GM12892 (cell line): ENCODE measurements around the gene LRMDA.

Source experiments
- POLR2A ChIP-seq: IDR thresholded peaks from 2 replicates; pipeline ENCODE4 v1.6.1; 2011; ENCODE audit warnings: low read depth, low read length, control low read depth
- POLR2AphosphoS5 ChIP-seq: IDR thresholded peaks from 2 replicates; pipeline ENCODE4 v1.6.1; 2011; ENCODE audit warnings: low read depth, low read length, control low read depth
- TAF1 ChIP-seq: IDR thresholded peaks from 2 replicates; pipeline ENCODE4 v1.6.1; 2011; ENCODE audit warnings: low read depth, mild to moderate bottlenecking, control low read depth, low read length, borderline replicate concordance

DNA sequence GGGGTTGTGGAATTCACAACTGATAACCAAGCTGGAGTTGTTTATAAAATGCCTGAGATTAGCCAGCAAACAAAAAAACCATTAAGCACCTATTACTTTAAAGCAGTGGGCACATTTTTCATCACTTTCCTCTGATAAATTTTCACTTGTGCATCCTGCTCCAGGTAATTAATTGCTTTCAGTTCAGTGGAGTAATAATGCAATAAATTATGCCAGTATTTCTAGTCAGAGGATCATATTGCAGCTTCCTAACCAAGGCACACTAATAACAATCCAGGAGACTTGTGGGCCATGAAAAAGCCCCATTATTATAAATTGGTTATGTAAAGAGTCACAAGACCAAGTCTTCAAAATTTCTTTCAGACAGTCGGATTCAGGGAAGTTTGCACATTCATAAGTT is 193.2 kb downstream of the LRMDA start:
- no peak for TF ChIP-seq POLR2A
- no peak for TF ChIP-seq TAF1
- no peak for TF ChIP-seq POLR2AphosphoS5
